ENCODE measurements around the gene CADM4.
A peak's percentile ranks its signal among the peaks of the same experiment; 100 is the strongest.

Gene CADM4, protein sequence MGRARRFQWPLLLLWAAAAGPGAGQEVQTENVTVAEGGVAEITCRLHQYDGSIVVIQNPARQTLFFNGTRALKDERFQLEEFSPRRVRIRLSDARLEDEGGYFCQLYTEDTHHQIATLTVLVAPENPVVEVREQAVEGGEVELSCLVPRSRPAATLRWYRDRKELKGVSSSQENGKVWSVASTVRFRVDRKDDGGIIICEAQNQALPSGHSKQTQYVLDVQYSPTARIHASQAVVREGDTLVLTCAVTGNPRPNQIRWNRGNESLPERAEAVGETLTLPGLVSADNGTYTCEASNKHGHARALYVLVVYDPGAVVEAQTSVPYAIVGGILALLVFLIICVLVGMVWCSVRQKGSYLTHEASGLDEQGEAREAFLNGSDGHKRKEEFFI

GRCh38 chr19:43639519-43640423 lies at the start of gene CADM4:
Gene CADM4, minus strand, starts transcription at chr19:43639850. Its CDS starts 60 bp downstream, at chr19:43639790.
- DNase-seq (ENCODE audit: low read depth): no peak
- no peak for TF ChIP-seq CTCF (conservative IDR thresholded peaks at IDR 0.05; ENCODE audit: low read depth, low read length)
- H3K4me3 ChIP-seq (ENCODE audit: low read length): peak within 1 kb of the TSS; percentile 70

- DNase-seq (ENCODE audit: low read depth): no peak
- TF ChIP-seq CTCF (conservative IDR thresholded peaks at IDR 0.05; ENCODE audit: low read depth, low read length): no peak
- H3K4me3 ChIP-seq (ENCODE audit: low read length): no peak overlapping the region
These were observed 48.5 kb upstream of the CADM4 start for GRCh38 chr19:43688059-43688701.

DNA sequence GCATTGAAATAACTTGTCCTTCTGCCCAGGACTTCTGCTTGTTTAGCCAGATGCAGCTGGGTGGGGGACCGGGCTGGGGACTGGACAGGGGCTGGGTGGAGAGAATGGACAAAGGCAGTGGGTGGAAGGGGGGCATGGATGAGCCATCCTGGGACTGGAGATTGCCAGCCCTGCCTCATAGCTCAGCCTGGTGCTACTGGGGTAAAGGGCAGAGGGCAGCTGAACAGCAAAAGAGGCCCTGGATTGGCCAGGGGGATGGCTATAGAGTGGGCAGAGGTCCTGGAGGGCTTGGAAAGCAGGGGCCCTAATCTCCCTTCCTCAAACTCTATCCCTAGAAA lies 48.0 kb upstream of the CADM4 start:
- no peak for DNase-seq (ENCODE audit: low read depth)
- H3K4me3 ChIP-seq (ENCODE audit: low read length): no peak overlapping the region
- no peak for TF ChIP-seq CTCF (conservative IDR thresholded peaks at IDR 0.05; ENCODE audit: low read depth, low read length)

DNA sequence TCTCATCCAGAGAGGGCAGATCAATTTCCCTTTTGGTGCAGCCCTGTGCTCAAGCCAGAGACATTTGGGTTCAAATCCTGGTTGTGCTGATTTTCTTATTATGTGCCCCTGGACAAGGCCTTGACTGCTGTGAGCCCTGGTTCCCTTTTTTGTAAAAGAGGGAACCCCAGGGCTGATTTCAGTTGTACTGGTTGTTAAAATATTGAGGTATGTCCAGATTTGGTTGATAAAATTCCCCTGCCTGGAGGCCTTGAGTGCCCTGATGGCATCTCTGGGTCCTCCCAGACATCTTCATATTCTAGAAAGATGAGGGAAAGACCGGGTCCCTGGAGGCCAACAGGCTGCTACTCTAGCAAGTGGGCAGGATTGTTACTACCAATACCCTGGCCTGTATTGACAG lies 44.7 kb upstream of the CADM4 start:
- no peak for TF ChIP-seq CTCF (conservative IDR thresholded peaks at IDR 0.05; ENCODE audit: low read depth, low read length)
- DNase-seq (ENCODE audit: low read depth): no peak
- H3K4me3 ChIP-seq (ENCODE audit: low read length): no peak overlapping the region

DNA sequence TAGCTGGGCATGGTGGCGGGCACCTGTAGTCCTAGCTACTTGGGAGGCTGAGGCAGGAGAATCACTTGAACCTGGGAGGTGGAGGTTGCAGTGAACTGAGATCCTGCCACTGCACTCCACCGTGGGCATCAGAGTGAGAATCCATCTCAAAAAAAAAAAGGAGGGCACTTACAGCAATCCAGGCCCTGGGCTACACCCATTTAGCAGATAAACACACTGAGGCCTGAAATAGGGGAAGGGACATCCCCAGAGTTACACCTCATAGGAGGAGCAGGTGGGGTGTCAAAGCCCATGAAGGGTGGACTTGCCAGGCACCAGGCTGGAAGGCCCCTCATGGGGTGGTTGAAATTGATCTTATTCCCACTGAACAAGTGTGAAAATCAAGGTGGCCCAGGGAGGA lies 44.3 kb upstream of the CADM4 start:
- no peak for DNase-seq (ENCODE audit: low read depth)

More for the DNA sequence above, 44.3 kb upstream of the CADM4 start:
- H3K4me3 ChIP-seq (ENCODE audit: low read length): no peak overlapping the region
- no peak for TF ChIP-seq CTCF (conservative IDR thresholded peaks at IDR 0.05; ENCODE audit: low read depth, low read length)
